Measurements from ENCODE around the gene ELP5. TPM values are rescaled to one million over a fixed set of nuclear protein-coding genes. Genes with fewer than 3 reads are reported as not detected.
A peak's percentile ranks its signal among the peaks of the same experiment; 100 is the strongest.

ELP5 gene
- total RNA-seq, 1 donor from 2014 or later: 20.8 TPM

GRCh38 chr17:7218166-7218565 lies 33.8 kb upstream of the ELP5 start:
- no peak for DNase-seq (ENCODE audit: low read depth)
- peaks cover 2% of the 10 kb centered on the region for H3K36me3 ChIP-seq (ENCODE audit: control insufficient read depth, insufficient read depth, low read length)
- H3K4me3 ChIP-seq (ENCODE audit: low read depth, low read length): no peak overlapping the region
- no peaks in the 10 kb centered on the region for H3K27me3 ChIP-seq (ENCODE audit: control insufficient read depth, insufficient read depth, low read length)
- TF ChIP-seq CTCF (IDR thresholded peaks at IDR 0.05; ENCODE audit: insufficient read depth, low read length, poor library complexity, severe bottlenecking): no peak

- H3K36me3 ChIP-seq (ENCODE audit: control insufficient read depth, insufficient read depth, low read length): peaks cover 3% of the 10 kb centered on the region
- TF ChIP-seq CTCF (IDR thresholded peaks at IDR 0.05; ENCODE audit: insufficient read depth, low read length, poor library complexity, severe bottlenecking): no peak
- no peak overlapping the region for H3K4me3 ChIP-seq (ENCODE audit: low read depth, low read length)
- no peak for DNase-seq (ENCODE audit: low read depth)
- H3K27me3 ChIP-seq (ENCODE audit: control insufficient read depth, insufficient read depth, low read length): no peaks in the 10 kb centered on the region
Observed at GRCh38 chr17:7218758-7219157, 33.3 kb upstream of the ELP5 start.

GRCh38 chr17:7219229-7219811 lies 32.7 kb upstream of the ELP5 start:
- no peak for TF ChIP-seq CTCF (IDR thresholded peaks at IDR 0.05; ENCODE audit: insufficient read depth, low read length, poor library complexity, severe bottlenecking)
- DNase-seq (ENCODE audit: low read depth): no peak
- H3K4me3 ChIP-seq (ENCODE audit: low read depth, low read length): peak overlapping the region; percentile 87
- no peaks in the 10 kb centered on the region for H3K27me3 ChIP-seq (ENCODE audit: control insufficient read depth, insufficient read depth, low read length)
- peaks cover 3% of the 10 kb centered on the region for H3K36me3 ChIP-seq (ENCODE audit: control insufficient read depth, insufficient read depth, low read length)

DNA sequence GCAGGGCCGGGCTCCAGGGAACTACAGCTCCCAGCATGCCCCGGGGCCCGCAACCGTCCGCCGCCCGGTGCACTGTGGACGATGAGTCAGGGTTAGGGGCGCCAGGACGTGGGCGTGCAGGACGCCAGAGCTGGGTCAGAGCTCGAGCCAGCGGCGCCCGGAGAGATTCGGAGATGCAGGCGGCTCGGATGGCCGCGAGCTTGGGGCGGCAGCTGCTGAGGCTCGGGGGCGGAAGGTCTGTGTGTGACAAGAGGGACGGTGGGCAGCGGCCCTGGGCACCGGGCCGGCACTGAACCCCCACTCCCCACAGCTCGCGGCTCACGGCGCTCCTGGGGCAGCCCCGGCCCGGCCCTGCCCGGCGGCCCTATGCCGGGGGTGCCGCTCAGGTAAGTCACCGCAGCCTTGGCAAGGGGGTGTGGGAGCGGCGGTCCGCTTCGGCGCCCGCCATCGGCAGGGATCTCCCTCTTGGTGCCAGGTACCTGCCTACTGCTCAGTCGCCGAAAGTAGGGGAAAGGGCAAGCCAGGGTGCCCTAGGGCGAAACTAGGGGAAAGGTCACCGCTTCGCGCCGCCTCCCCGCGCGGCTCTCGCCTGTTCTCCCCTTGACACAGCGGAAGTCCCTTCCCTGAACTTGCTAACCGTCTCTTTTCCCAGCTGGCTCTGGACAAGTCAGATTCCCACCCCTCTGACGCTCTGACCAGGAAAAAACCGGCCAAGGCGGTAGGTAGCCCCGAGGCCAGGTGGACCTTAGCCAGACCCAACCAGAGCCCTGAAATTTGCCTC lies 32.0 kb upstream of the ELP5 start, which contains the start of the genes ACADVL and DLG4:
Gene ACADVL, plus strand, starts transcription at position 127 of the 781 bp plus-strand sequence. Its CDS starts 47 bp downstream, at position 174.
Gene DLG4, minus strand, starts transcription at position 25 of the 781 bp plus-strand sequence.
- peaks cover 3% of the 10 kb centered on the region for H3K36me3 ChIP-seq (ENCODE audit: control insufficient read depth, insufficient read depth, low read length)
- DNase-seq (ENCODE audit: low read depth): no peak
- TF ChIP-seq CTCF (IDR thresholded peaks at IDR 0.05; ENCODE audit: insufficient read depth, low read length, poor library complexity, severe bottlenecking): no peak
- peak within 1 kb of the TSS; percentile 87 for H3K4me3 ChIP-seq (ENCODE audit: low read depth, low read length)
- no peaks in the 10 kb centered on the region for H3K27me3 ChIP-seq (ENCODE audit: control insufficient read depth, insufficient read depth, low read length)

GRCh38 chr17:7220593-7221277 lies 31.3 kb upstream of the ELP5 start:
- TF ChIP-seq CTCF (IDR thresholded peaks at IDR 0.05; ENCODE audit: insufficient read depth, low read length, poor library complexity, severe bottlenecking): peak; percentile 70
- no peak for DNase-seq (ENCODE audit: low read depth)
- no peaks in the 10 kb centered on the region for H3K27me3 ChIP-seq (ENCODE audit: control insufficient read depth, insufficient read depth, low read length)
- H3K36me3 ChIP-seq (ENCODE audit: control insufficient read depth, insufficient read depth, low read length): peaks cover 3% of the 10 kb centered on the region
- peak overlapping the region; percentile 87 for H3K4me3 ChIP-seq (ENCODE audit: low read depth, low read length)

Measured in kidney epithelial cell (primary cell).